Muscle of leg (tissue), 16 donors: ENCODE data around the gene TMEM138. TPM values are rescaled to one million over a fixed set of nuclear protein-coding genes. Genes with fewer than 3 reads are reported as not detected.

Source experiments
- DNase-seq: peaks from one replicate; pipeline ENCODE4 v3.0.0; 2013
- H3K27ac ChIP-seq: one replicate; pipeline ENCODE4 v1.5.1; 2013; ENCODE audit warnings: mild to moderate bottlenecking, low read length, control low read depth
- H3K27me3 ChIP-seq: one replicate; pipeline ENCODE4 v1.6.1; 2013; ENCODE audit warnings: low read length; ENCODE audit not compliant: control insufficient read depth, insufficient read depth
- H3K36me3 ChIP-seq: one replicate; pipeline ENCODE4 v1.6.1; 2013; ENCODE audit warnings: low read length; ENCODE audit not compliant: control insufficient read depth, insufficient read depth
- H3K4me1 ChIP-seq: one replicate; pipeline ENCODE4 v1.6.1; 2013; ENCODE audit warnings: low read length; ENCODE audit not compliant: control insufficient read depth, insufficient read depth
- H3K4me3 ChIP-seq: one replicate; pipeline ENCODE4 v1.5.1; 2013; ENCODE audit warnings: low read length, control low read depth
- H3K9me3 ChIP-seq: replicated peaks from 2 replicates; pipeline ENCODE4 v1.6.1; 2013; ENCODE audit warnings: low read depth, low read length; ENCODE audit not compliant: control insufficient read depth
- WGBS: methylation state at CpG from one replicate; pipeline ENCODE4 v1.1.5; 2013; ENCODE audit warnings: missing lambda C conversion rate; ENCODE audit not compliant: insufficient coverage; 5-methylcytosine and 5-hydroxymethylcytosine counted together
- long read RNA-seq, 11 donors: transcript quantifications; one replicate each; lab custom pipeline, GENCODE V29; 2026
- polyA plus RNA-seq, 8 donors: library from polyadenylated mRNA; unstranded; fragments of 120-200 nt; gene quantifications; one replicate each; pipeline versions ENCODE4 v1.2.1 to v1.2.3, GENCODE V29; 2013; ENCODE audit warnings: inconsistent platforms in 1 of 8, low replicate concordance in 1 of 8; ENCODE audit not compliant: insufficient read length in 8 of 8, insufficient read depth in 1 of 8
- total RNA-seq: library from RNA; stranded (reverse); fragments of 120-200 nt; gene quantifications from one replicate; pipeline ENCODE4 v1.2.4, GENCODE V29; 2013

The TMEM138 gene
- total RNA-seq (15.8 TPM), polyA plus RNA-seq (10 to 100 TPM; 14.4 to 25.1 (median 20.4) TPM)
- long read RNA-seq, donor 1, partial matches to known transcripts, result 0 of 2 reads
- long read RNA-seq, donor 1, other reads (novel, unspliced or antisense), result 0 of 2 reads
- long read RNA-seq, donor 2, result 0 reads
- long read RNA-seq, donor 3, transcript TMEM138-201 (5 exons, 1,848 nt), result major isoform, 6 of 21 reads
- long read RNA-seq, donor 3, partial matches to known transcripts, result 12 of 21 reads
- long read RNA-seq, donor 3, other reads (novel, unspliced or antisense), result 0 of 21 reads
- long read RNA-seq, donor 4, partial matches to known transcripts, result 0 of 3 reads
- long read RNA-seq, donor 4, other reads (novel, unspliced or antisense), result 0 of 3 reads
- long read RNA-seq, donor 5, transcript TMEM138-201 (5 exons, 1,848 nt), result major isoform, 7 of 10 reads
- long read RNA-seq, donor 5, partial matches to known transcripts, result 0 of 10 reads
- long read RNA-seq, donor 5, other reads (novel, unspliced or antisense), result 0 of 10 reads
- long read RNA-seq, donor 6, transcript TMEM138-201 (5 exons, 1,848 nt), result major isoform, 8 of 10 reads
- long read RNA-seq, donor 6, partial matches to known transcripts, result 0 of 10 reads
- long read RNA-seq, donor 6, other reads (novel, unspliced or antisense), result 0 of 10 reads
- long read RNA-seq, donor 7, transcript TMEM138-201 (5 exons, 1,848 nt), result major isoform, 5 of 7 reads
- long read RNA-seq, donor 7, partial matches to known transcripts, result 0 of 7 reads
- long read RNA-seq, donor 7, other reads (novel, unspliced or antisense), result 0 of 7 reads
- long read RNA-seq, donor 8, partial matches to known transcripts, result 0 of 3 reads
- long read RNA-seq, donor 8, other reads (novel, unspliced or antisense), result 0 of 3 reads
- long read RNA-seq, donor 9, partial matches to known transcripts, result 0 of 4 reads
- long read RNA-seq, donor 9, other reads (novel, unspliced or antisense), result 0 of 4 reads
- long read RNA-seq, donor 10, partial matches to known transcripts, result 0 of 8 reads
- long read RNA-seq, donor 10, other reads (novel, unspliced or antisense), result 0 of 8 reads
- long read RNA-seq, donor 11, transcript TMEM138-201 (5 exons, 1,848 nt), result major isoform, 6 of 9 reads
- long read RNA-seq, donor 11, partial matches to known transcripts, result 0 of 9 reads
- long read RNA-seq, donor 11, other reads (novel, unspliced or antisense), result 0 of 9 reads

- DNase-seq, result peak; percentile 97
- under 1% methylated on average over 63 of the region's 63 CpGs for WGBS
- H3K9me3 ChIP-seq, result no peaks in the 10 kb centered on the region
- H3K27ac ChIP-seq, result peak within 1 kb of the TSS; percentile 99
- peaks cover 19% of the 10 kb centered on the region for H3K4me1 ChIP-seq
- H3K36me3 ChIP-seq, result peaks cover 35% of the 10 kb centered on the region
- no peaks in the 10 kb centered on the region for H3K27me3 ChIP-seq
- peak within 1 kb of the TSS; percentile 61 for H3K4me3 ChIP-seq
Measured at GRCh38 chr11:61361741-61362541, at the start of gene TMEM138, which contains the start of gene CYB561A3. TMEM138 (plus strand) TSS chr11:61362374; CDS start chr11:61364391, 2,017 bp downstream. CYB561A3 (minus strand) TSS chr11:61361882; CDS start chr11:61356713, 5,169 bp downstream.

- Histone ChIP-seq H3K27ac (no peak overlapping the region), H3K36me3 (peaks cover 78% of the 10 kb centered on the region), H3K9me3 (no peaks in the 10 kb centered on the region), H3K27me3 (no peaks in the 10 kb centered on the region), H3K4me1 (peaks cover 8% of the 10 kb centered on the region), H3K4me3 (no peak overlapping the region)
- WGBS, result no CpG with 5 or more reads among the region's 2 CpGs
- no peak for DNase-seq
Measured at GRCh38 chr11:61315260-61315659, 46.9 kb upstream of the TMEM138 start.

- Histone ChIP-seq H3K27ac (no peak overlapping the region), H3K9me3 (no peaks in the 10 kb centered on the region), H3K4me3 (no peak overlapping the region), H3K4me1 (peaks cover 2% of the 10 kb centered on the region), H3K27me3 (no peaks in the 10 kb centered on the region), H3K36me3 (peaks cover 76% of the 10 kb centered on the region)
- WGBS, result no CpG with 5 or more reads among the region's 2 CpGs
- no peak for DNase-seq
Measured at GRCh38 chr11:61325649-61326414, 36.3 kb upstream of the TMEM138 start.

DNA sequence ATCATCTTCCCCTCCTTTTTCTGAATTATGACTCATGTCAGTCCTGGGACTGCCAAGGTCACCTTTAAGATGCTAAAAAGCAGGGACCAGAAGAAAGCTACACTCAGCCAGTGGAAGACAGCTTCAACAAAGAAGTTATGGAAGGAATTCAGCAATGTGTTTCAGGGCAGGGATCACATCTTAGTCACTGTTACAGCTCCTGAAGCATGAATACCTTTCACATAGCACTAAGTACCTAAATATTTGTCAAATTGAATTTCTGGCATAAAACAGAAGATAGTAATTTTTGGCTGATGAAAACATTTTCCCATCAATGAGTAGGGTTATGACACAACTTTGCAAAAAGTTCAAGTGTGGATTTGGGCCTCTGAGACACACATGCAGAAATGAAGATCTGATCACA is 34.5 kb upstream of the TMEM138 start:
- Histone ChIP-seq H3K36me3 (peaks cover 64% of the 10 kb centered on the region), H3K27ac (no peak overlapping the region), H3K4me1 (peaks cover 12% of the 10 kb centered on the region)

GRCh38 chr11:61328351-61328750 is 33.8 kb upstream of the TMEM138 start:
- WGBS, result 84% methylated on average over 9 of the region's 9 CpGs
- peaks cover 12% of the 10 kb centered on the region for H3K4me1 ChIP-seq
- no peaks in the 10 kb centered on the region for H3K27me3 ChIP-seq
- no peaks in the 10 kb centered on the region for H3K9me3 ChIP-seq
- no peak overlapping the region for H3K4me3 ChIP-seq
- DNase-seq, result peak; percentile 26
- peaks cover 57% of the 10 kb centered on the region for H3K36me3 ChIP-seq
- peak overlapping the region; percentile 62 for H3K27ac ChIP-seq

More for the DNA sequence above, 34.5 kb upstream of the TMEM138 start:
- no peak for DNase-seq
- no peaks in the 10 kb centered on the region for H3K9me3 ChIP-seq
- no peak overlapping the region for H3K4me3 ChIP-seq
- no peaks in the 10 kb centered on the region for H3K27me3 ChIP-seq

- H3K9me3 ChIP-seq, result no peaks in the 10 kb centered on the region
- no peak for DNase-seq
- no peak overlapping the region for H3K4me3 ChIP-seq
- WGBS, result 94% methylated on average over 4 of the region's 4 CpGs
- peaks cover 46% of the 10 kb centered on the region for H3K36me3 ChIP-seq
- peaks cover 18% of the 10 kb centered on the region for H3K4me1 ChIP-seq
- H3K27me3 ChIP-seq, result no peaks in the 10 kb centered on the region
- H3K27ac ChIP-seq, result no peak overlapping the region
Measured at GRCh38 chr11:61329871-61330270, 32.3 kb upstream of the TMEM138 start.

- H3K27me3 ChIP-seq, result no peaks in the 10 kb centered on the region
- WGBS, result 73% methylated on average over 6 of the region's 6 CpGs
- no peaks in the 10 kb centered on the region for H3K9me3 ChIP-seq
- peaks cover 25% of the 10 kb centered on the region for H3K4me1 ChIP-seq
- H3K27ac ChIP-seq, result no peak overlapping the region
- no peak for DNase-seq
- H3K4me3 ChIP-seq, result peak overlapping the region; percentile 80
- H3K36me3 ChIP-seq, result peaks cover 30% of the 10 kb centered on the region
Measured at GRCh38 chr11:61331651-61332050, 30.5 kb upstream of the TMEM138 start.

GRCh38 chr11:61332281-61332796 is 29.8 kb upstream of the TMEM138 start:
- WGBS, result 0% methylated on average over 22 of the region's 24 CpGs
- peaks cover 24% of the 10 kb centered on the region for H3K36me3 ChIP-seq
- H3K27ac ChIP-seq, result peak overlapping the region; percentile 88
- peak overlapping the region; percentile 80 for H3K4me3 ChIP-seq
- peaks cover 25% of the 10 kb centered on the region for H3K4me1 ChIP-seq
- H3K27me3 ChIP-seq, result no peaks in the 10 kb centered on the region
- H3K9me3 ChIP-seq, result no peaks in the 10 kb centered on the region
- peak; percentile 31 for DNase-seq
